CD14-positive monocyte (primary cell): ENCODE data around the gene SPTBN4. TPM values are rescaled to one million over a fixed set of nuclear protein-coding genes. Genes with fewer than 3 reads are reported as not detected.

Source experiments
- DNase-seq, 3 donors: peaks; one replicate each; pipeline ENCODE4 v3.0.0-alpha.2; 2011 to 2022
- H2AFZ ChIP-seq: 2 replicates; pipeline ENCODE4 v1.6.0; 2012; ENCODE audit warnings: mild to moderate bottlenecking, low read depth, low read length, inconsistent platforms; ENCODE audit not compliant: insufficient read depth, poor library complexity, severe bottlenecking
- H3K27ac ChIP-seq, 2 donors: 1 replicate in 1 of 2; 2 replicates in 1 of 2; pipeline ENCODE4 v1.5.1; 2012 to 2013; ENCODE audit warnings: low read length in 2 of 2, control low read depth in 1 of 2, inconsistent platforms in 1 of 2, low read depth in 1 of 2, mild to moderate bottlenecking in 1 of 2
- H3K27me3 ChIP-seq, 2 donors: one replicate each; pipeline versions ENCODE4 v1.6.0 to v1.6.1; 2011 to 2013; ENCODE audit warnings: low read length in 2 of 2; ENCODE audit not compliant: control insufficient read depth in 2 of 2, insufficient read depth in 2 of 2
- H3K36me3 ChIP-seq, 2 donors: replicated peaks in 1 of 2; 1 replicate in 1 of 2; 2 replicates in 1 of 2; pipeline versions ENCODE4 v1.5.1 to v1.6.1; 2012 to 2013; ENCODE audit warnings: low read length in 2 of 2, control low read depth in 1 of 2, inconsistent platforms in 1 of 2, mild to moderate bottlenecking in 1 of 2; ENCODE audit not compliant: insufficient read depth in 2 of 2, control insufficient read depth in 1 of 2
- H3K4me1 ChIP-seq, 2 donors: 1 replicate in 1 of 2; 2 replicates in 1 of 2; pipeline versions ENCODE4 v1.5.1 to v1.6.1; 2012 to 2013; ENCODE audit warnings: low read length in 2 of 2, control low read depth in 1 of 2, inconsistent platforms in 1 of 2, mild to moderate bottlenecking in 1 of 2, moderate library complexity in 1 of 2; ENCODE audit not compliant: insufficient read depth in 2 of 2, control insufficient read depth in 1 of 2
- H3K4me2 ChIP-seq: replicated peaks from 2 replicates; pipeline ENCODE3; 2012; ENCODE audit warnings: low read length, moderate library complexity, mild to moderate bottlenecking; ENCODE audit not compliant: poor library complexity, severe bottlenecking; ENCODE audit errors: extremely low read depth
- H3K4me3 ChIP-seq, 3 experiments: fragments of 200-600 bp in 1 of 3; sonication (generic) in 1 of 3; replicated peaks in 1 of 3; 1 replicate in 2 of 3; 2 replicates in 1 of 3; pipeline ENCODE4 v1.5.1; 2011 to 2013; ENCODE audit warnings: low read length in 3 of 3, mild to moderate bottlenecking in 3 of 3, control low read depth in 2 of 3, low read depth in 2 of 3, inconsistent platforms in 1 of 3, moderate library complexity in 1 of 3
- H3K79me2 ChIP-seq: 2 replicates; pipeline ENCODE4 v1.6.0; 2012; ENCODE audit warnings: mild to moderate bottlenecking, control low read depth, inconsistent platforms, low read length, moderate library complexity; ENCODE audit not compliant: insufficient read depth
- H3K9ac ChIP-seq: 2 replicates; pipeline ENCODE4 v1.6.0; 2017; ENCODE audit warnings: low read length, mild to moderate bottlenecking; ENCODE audit not compliant: insufficient read depth, poor library complexity, severe bottlenecking
- H3K9me3 ChIP-seq, 2 donors: replicated peaks in 1 of 2; 1 replicate in 1 of 2; 2 replicates in 1 of 2; pipeline versions ENCODE4 v1.5.1 to v1.6.1; 2012 to 2013; ENCODE audit warnings: low read length in 2 of 2, control low read depth in 1 of 2; ENCODE audit not compliant: control insufficient read depth in 1 of 2, insufficient read depth in 1 of 2
- H4K20me1 ChIP-seq: 2 replicates; pipeline ENCODE4 v1.6.0; 2012; ENCODE audit warnings: mild to moderate bottlenecking, low read length, control low read depth, moderate library complexity; ENCODE audit not compliant: insufficient read depth
- H3K27ac Mint-ChIP-seq, 7 donors: one replicate each; pipeline ENCODE4 v1.8.0; 2020; ENCODE audit warnings: mild to moderate bottlenecking in 7 of 7, mixed read lengths in 7 of 7, moderate library complexity in 6 of 7, inconsistent platforms in 2 of 7
- H3K27me3 Mint-ChIP-seq, 3 donors: one replicate each; pipeline ENCODE4 v1.8.0; 2021 to 2022; ENCODE audit warnings: low read depth in 3 of 3, mild to moderate bottlenecking in 3 of 3, mixed read lengths in 3 of 3, moderate library complexity in 3 of 3, inconsistent platforms in 1 of 3
- H3K36me3 Mint-ChIP-seq, 2 donors: one replicate each; pipeline ENCODE4 v1.8.0; 2020; ENCODE audit warnings: mixed read lengths in 2 of 2, inconsistent platforms in 1 of 2, mild to moderate bottlenecking in 1 of 2
- H3K4me1 Mint-ChIP-seq: one replicate; pipeline ENCODE4 v1.8.0; 2020; ENCODE audit warnings: mild to moderate bottlenecking, mixed read lengths
- H3K4me3 Mint-ChIP-seq, 2 donors: one replicate each; pipeline ENCODE4 v1.8.0; 2020; ENCODE audit warnings: mild to moderate bottlenecking in 2 of 2, mixed read lengths in 2 of 2, moderate library complexity in 1 of 2
- H3K9me3 Mint-ChIP-seq, 7 donors: one replicate each; pipeline ENCODE4 v1.8.0; 2020 to 2022; ENCODE audit warnings: mixed read lengths in 7 of 7, mild to moderate bottlenecking in 6 of 7, moderate library complexity in 6 of 7, inconsistent platforms in 2 of 7
- WGBS: methylation state at CpG from one replicate; pipeline ENCODE4 v1.1.5; 2013; ENCODE audit warnings: missing lambda C conversion rate; ENCODE audit not compliant: insufficient coverage; 5-methylcytosine and 5-hydroxymethylcytosine counted together
- intact Hi-C, 2 donors: fragments of 100-400 bp; cut with micrococcal nuclease; formaldehyde crosslinking; loops; one replicate each; pipeline versions ENCODE4 v1.15.0 to v1.15.1; 2023
- polyA plus RNA-seq, 3 donors: library from polyadenylated mRNA; depleted of rRNA in 1 of 3; unstranded in 2 of 3; stranded (reverse) in 1 of 3; fragments of 300-500 nt in 2 of 3; fragments of >200 nt in 1 of 3; fragmentation: Illumina TruSeq in 2 of 3; gene quantifications; 1 replicate in 2 of 3; 2 replicates in 1 of 3; pipeline ENCODE4 v1.2.3, GENCODE V29; 2012 to 2021
- TF ChIP-seq, protein P1 (sequence below): fragments of 200-600 bp; IDR thresholded peaks from one replicate; pipeline ENCODE4 v1.8.0; 2022; ENCODE audit warnings: antibody characterized with exemption, mild to moderate bottlenecking

The SPTBN4 gene
- polyA plus RNA-seq, 3 donors = 0.07 TPM; not detected in 2

DNA sequence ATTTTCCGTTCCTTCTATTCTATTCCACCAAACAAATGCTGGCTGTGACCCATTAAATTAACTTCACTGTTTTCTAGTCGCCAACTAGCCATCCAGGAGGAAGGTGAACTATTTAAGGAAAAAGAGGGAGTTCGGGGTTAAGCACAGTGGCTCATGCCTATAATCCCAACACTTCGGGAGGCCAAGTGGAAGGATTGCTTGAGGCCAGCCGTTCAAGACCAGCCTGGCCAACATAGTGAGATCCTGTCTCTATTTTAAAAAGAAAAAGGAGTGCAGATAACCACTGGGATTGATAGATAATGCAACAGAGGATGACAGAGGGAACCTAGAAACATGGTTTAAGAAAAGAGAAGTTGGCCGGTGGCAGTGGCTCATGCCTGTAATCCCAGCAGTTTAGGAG is 44.7 kb downstream of the SPTBN4 start:
- Mint-ChIP-seq H3K36me3 (peaks cover 0 to 5% of the 10 kb centered on the region in 2 donors), H3K4me1 (no peaks in the 10 kb centered on the region), H3K4me3 (peak overlapping the region in 1 of 2 donors; percentile 72), H3K9me3 (peaks cover 0 to 11% (median 2%) of the 10 kb centered on the region in 7 donors), H3K27me3 (peaks cover 57 to 71% (median 63%) of the 10 kb centered on the region in 3 donors), H3K27ac (no peak overlapping the region)
- Histone ChIP-seq H3K36me3 (no peaks in the 10 kb centered on the region), H3K4me1 (peaks cover 0 to 4% of the 10 kb centered on the region in 2 donors), H3K9me3 (peaks cover 0 to 7% of the 10 kb centered on the region in 2 donors), H3K79me2 (no peaks in the 10 kb centered on the region), H4K20me1 (no peaks in the 10 kb centered on the region), H3K9ac (no peak overlapping the region), H3K4me2 (no peak overlapping the region), H3K4me3 (no peak overlapping the region), H2AFZ (no peak overlapping the region), H3K27me3 (peaks cover 17 to 57% of the 10 kb centered on the region in 2 donors), H3K27ac (no peak overlapping the region)
- TF ChIP-seq, protein P1, sequence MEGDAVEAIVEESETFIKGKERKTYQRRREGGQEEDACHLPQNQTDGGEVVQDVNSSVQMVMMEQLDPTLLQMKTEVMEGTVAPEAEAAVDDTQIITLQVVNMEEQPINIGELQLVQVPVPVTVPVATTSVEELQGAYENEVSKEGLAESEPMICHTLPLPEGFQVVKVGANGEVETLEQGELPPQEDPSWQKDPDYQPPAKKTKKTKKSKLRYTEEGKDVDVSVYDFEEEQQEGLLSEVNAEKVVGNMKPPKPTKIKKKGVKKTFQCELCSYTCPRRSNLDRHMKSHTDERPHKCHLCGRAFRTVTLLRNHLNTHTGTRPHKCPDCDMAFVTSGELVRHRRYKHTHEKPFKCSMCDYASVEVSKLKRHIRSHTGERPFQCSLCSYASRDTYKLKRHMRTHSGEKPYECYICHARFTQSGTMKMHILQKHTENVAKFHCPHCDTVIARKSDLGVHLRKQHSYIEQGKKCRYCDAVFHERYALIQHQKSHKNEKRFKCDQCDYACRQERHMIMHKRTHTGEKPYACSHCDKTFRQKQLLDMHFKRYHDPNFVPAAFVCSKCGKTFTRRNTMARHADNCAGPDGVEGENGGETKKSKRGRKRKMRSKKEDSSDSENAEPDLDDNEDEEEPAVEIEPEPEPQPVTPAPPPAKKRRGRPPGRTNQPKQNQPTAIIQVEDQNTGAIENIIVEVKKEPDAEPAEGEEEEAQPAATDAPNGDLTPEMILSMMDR = no peak
- WGBS = 44% methylated on average over 2 of the region's 6 CpGs
- DNase-seq = no peak
- intact Hi-C loops = no loop called here

DNA sequence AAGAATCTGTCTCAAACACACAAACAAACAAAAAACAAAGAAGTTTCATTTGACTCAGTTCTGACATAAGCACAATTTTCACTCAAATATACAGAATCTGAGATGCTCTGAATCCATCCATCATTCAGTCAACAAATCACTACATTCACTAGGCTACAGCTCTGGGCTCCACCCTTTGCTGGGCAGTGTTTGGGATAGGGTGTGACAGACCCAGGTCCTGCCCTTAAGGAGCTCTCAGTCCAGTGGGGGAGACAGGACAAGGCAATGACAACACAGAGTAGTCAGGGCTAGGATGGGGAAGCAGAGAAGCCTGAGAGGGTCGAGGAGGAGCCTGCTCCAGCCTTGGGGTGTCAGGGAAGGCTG is 45.3 kb downstream of the SPTBN4 start:
- peaks cover 17 to 57% of the 10 kb centered on the region in 2 donors for H3K27me3 ChIP-seq
- intact Hi-C loops = no loop called here
- DNase-seq = no peak
- H3K4me1 ChIP-seq = peaks cover 0 to 4% of the 10 kb centered on the region in 2 donors
- no peaks in the 10 kb centered on the region for H3K36me3 ChIP-seq
- no peaks in the 10 kb centered on the region for H3K79me2 ChIP-seq
- no peak overlapping the region for H2AFZ ChIP-seq
- H3K27ac ChIP-seq = no peak overlapping the region
- no peak overlapping the region for H3K4me3 ChIP-seq
- Mint-ChIP-seq H3K4me3 (peak overlapping the region in 1 of 2 donors; percentile 72), H3K27ac (no peak overlapping the region), H3K27me3 (peaks cover 60 to 75% (median 65%) of the 10 kb centered on the region in 3 donors), H3K4me1 (no peaks in the 10 kb centered on the region), H3K9me3 (peaks cover 0 to 11% (median 2%) of the 10 kb centered on the region in 7 donors), H3K36me3 (peaks cover 0 to 5% of the 10 kb centered on the region in 2 donors)
- H4K20me1 ChIP-seq = no peaks in the 10 kb centered on the region
- H3K9me3 ChIP-seq = peaks cover 0 to 7% of the 10 kb centered on the region in 2 donors
- H3K4me2 ChIP-seq = no peak overlapping the region
- WGBS = 0% methylated on average over 1 of the region's 1 CpG
- H3K9ac ChIP-seq = no peak overlapping the region
- TF ChIP-seq, protein P1 = no peak
